HG03097 (cell line): Measurements from ENCODE around the gene SRR.

Experiments used
- ATAC-seq: cut with Tn5 transposase; IDR thresholded peaks from one replicate; pipeline ENCODE4 v1.9.1; 2021; ENCODE audit not compliant: unreplicated experiment, low FRiP score

The SRR gene

DNA sequence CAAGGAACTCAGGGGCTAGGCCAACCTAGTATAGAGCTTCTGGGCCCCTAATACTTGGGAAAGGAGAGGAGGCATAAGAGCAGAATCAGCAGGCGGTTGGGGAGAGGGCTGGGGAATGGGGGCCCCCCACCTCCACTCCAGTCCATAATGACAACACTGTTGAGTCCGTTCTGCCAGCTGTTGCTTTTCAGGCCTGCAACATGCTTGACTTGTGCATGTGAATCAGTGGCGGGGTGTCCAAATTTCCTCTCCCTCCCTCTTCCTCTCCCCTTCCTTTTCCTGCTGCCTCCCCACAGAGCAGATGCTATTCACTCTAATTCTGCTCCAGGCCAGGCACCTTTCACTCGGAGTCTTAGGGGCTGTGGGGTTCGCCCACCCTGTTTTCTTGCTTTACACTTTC is 65.3 kb downstream of the SRR start:
- ATAC-seq: no peak

DNA sequence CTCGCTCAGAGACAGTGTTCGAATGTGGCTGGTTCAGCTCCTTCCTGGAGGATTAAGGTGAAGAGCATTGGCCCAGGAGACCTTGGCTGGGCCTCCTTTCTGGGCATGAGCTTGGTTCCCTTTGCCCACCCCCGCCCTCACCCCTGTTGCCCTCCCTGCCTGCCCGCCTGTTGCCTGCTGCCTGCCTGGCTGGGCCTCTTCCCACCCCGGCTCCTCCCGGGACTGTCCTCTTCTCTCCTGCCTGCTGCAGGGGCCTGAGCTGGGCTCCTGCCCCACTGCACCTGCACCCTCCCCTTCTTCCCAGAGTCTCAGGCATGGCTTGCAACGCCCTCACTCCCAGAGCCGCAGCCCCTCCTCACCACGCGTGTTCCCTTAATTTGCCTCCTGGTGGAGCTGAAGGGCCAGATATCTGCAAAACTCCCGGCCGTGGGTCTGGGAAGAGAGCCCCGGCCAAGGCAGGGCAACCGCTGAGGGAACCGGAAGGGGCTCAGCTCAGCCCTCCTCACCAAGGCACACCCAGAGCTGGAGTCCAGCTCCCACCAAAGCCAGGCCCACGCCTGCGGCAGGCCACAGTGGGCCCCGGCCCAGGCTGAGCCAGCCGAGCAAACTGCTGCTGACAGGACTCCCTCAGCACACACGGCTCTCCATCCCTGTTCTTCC is 65.9 kb downstream of the SRR start:
- ATAC-seq: no peak

DNA sequence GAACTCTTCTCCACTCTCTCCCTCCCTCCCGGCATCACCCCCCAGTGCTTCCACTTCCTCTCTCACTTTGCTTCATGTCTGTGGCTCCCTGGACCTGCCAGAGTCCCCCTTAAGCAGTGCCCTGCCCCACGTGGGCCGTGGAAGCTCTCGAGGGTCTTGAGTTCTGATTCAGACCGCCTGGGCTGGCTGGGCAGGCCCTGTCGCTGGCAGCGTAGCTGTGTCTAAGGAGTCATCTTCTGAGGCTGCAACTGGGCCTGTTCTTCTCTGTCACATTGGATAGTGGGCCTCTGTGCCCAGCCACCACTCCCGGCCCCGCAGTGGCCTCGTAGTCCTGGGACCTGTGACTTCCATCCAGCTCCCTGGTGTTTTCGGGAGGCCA is 66.5 kb downstream of the SRR start:
- no peak for ATAC-seq

DNA sequence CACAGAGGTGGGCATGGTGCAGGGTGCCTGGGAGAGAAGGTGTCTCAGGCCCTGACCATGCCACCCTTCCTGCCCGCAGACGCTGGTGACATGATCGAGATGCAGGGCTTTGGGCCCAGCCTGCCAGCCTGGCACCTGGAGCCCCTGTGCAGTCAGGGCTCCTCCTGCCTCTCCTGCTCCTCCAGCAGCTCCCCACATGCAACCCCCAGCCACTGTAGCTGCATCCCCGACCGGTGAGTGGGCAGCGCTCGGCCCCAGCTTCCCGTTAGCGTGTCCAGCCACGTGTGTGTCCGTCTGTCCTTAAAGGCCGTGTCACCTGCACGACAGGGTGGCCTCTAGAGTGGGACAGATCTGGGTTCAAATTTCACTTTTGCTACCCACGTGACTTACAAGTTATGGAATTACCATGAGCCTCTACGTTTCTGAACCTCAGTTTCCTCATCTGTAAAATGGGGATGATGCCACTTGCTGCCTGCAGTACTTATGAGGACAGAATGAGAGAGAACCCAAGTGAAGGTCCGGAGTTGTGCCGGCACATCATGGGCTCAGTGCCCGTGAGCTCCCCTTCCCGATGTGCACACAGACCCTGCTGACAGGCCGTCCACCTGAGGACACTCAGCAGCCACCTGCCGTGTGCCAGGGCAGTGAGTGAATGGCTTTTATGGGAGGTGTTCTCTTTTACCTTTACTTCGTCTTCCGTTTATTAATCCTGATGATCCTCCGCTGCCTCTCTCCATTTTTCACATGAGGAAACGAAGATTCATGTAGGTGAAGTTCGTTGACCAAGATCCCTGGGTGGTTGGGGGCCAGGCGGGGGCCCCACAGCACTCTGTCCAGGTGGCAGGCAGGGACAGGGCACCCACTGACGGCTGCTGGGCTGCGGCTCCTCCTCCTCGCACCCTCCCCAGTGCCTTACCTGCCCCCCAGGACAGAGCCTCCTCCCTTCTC is 67.7 kb downstream of the SRR start:
- no peak for ATAC-seq

DNA sequence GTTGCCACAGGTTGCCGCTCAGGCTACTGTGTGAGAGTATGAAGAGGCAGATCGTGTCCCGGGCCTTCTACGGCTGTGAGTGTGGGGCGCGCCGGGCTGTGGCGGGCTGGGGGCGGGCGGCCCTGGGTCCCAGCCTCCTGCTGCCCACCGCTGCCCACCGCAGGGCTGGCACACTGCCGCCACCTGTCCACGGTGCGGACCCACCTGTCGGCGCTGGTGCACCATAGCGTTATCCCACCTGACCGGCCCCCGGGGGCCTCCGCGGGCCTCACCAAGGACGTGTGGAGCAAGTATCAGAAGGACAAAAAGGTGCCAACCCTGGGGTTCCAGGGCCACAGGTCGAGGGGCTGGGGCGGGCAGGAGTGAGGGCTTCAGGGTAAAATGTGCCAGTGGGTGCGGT is 68.4 kb downstream of the SRR start:
- no peak for ATAC-seq

DNA sequence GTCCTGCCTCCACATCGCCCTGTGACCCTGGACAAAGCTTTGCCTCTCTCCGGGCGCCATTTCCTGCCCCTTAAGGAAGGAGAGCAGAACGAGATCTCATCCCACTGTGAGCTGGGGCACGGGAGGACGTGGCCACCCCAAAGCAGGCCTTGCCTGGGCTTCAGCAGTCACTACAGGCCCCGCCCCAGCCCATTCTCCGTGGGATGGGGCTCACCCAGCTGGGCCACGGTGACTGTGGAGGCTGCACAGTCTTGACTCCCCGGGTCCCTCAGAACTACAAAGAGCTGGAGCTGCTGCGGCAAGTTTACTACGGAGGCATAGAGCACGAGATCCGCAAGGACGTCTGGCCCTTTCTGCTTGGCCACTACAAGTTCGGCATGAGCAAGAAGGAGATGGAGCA is 68.9 kb downstream of the SRR start:
- ATAC-seq: no peak

DNA sequence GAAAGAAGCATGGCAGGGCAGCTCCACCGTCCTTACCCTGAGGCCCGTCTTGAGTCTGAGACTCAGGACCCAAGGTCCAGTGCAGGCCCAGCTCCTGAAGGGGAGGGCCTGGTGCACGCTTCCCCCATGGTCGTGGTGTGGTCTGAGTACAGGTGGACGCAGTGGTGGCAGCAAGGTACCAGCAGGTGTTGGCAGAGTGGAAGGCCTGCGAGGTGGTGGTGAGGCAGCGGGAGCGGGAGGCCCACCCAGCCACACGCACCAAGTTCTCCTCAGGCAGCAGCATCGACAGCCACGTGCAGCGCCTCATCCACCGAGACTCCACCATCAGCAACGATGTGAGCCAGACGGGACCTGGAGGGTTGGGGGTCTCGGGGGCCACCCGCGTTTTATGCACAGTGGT is 69.4 kb downstream of the SRR start:
- no peak for ATAC-seq
